ENCODE results near the gene RAPGEF4. TPM values are rescaled to one million over a fixed set of nuclear protein-coding genes. Genes with fewer than 3 reads are reported as not detected.

Gene RAPGEF4
- total RNA-seq, 1 experiment from 2014 or later: 1.4 TPM

- Histone ChIP-seq H3K27ac (ENCODE audit: insufficient read length, low read depth, low read length) (no peak overlapping the region), H2BK5ac (ENCODE audit: insufficient read length, low read length) (no peak overlapping the region), H3K27me3 (ENCODE audit: insufficient read depth, low read length) (no peaks in the 10 kb centered on the region), H2BK120ac (ENCODE audit: low read depth, low read length, poor library complexity, severe bottlenecking) (no peak overlapping the region), H4K20me1 (ENCODE audit: control insufficient read depth, insufficient read depth, insufficient read length) (no peaks in the 10 kb centered on the region), H2BK15ac (ENCODE audit: low read depth, low read length) (no peak overlapping the region), H3K18ac (ENCODE audit: insufficient read length, low read depth, low read length) (no peak overlapping the region), H3K79me2 (ENCODE audit: insufficient read depth, low read length) (no peaks in the 10 kb centered on the region), H3K4ac (ENCODE audit: low read depth, low read length) (no peak overlapping the region), H3K14ac (ENCODE audit: insufficient read depth, low read length) (no peak overlapping the region), H3K4me1 (ENCODE audit: insufficient read depth, low read length) (no peaks in the 10 kb centered on the region), H4K5ac (ENCODE audit: insufficient read length, low read depth, low read length) (no peak overlapping the region), H2BK20ac (ENCODE audit: low read depth, low read length, poor library complexity, severe bottlenecking) (no peak overlapping the region), H2BK12ac (ENCODE audit: insufficient read length, low read depth, low read length) (no peak overlapping the region), H3K9me3 (ENCODE audit: control insufficient read depth, low read depth, low read length) (no peaks in the 10 kb centered on the region), H3K56ac (ENCODE audit: insufficient read length, low read depth, low read length) (no peak overlapping the region), H2AFZ (ENCODE audit: low read length) (no peak overlapping the region), H3K23ac (ENCODE audit: insufficient read length, low read depth, low read length) (no peak overlapping the region), H3K4me2 (ENCODE audit: insufficient read depth, insufficient read length, low read length) (no peak overlapping the region), H2AK5ac (ENCODE audit: insufficient read length, low read length) (no peak overlapping the region), H3K79me1 (ENCODE audit: insufficient read depth, low read depth, low read length, poor library complexity, severe bottlenecking) (no peaks in the 10 kb centered on the region), H3K23me2 (ENCODE audit: insufficient read length, low read depth, low read length, poor library complexity, severe bottlenecking) (peaks cover 3% of the 10 kb centered on the region), H3T11ph (ENCODE audit: low read length) (no peak overlapping the region), H4K91ac (ENCODE audit: insufficient read length, low read depth, low read length) (no peak overlapping the region), H3K9ac (ENCODE audit: extremely low read depth, insufficient read length, low read length) (no peak overlapping the region), H4K8ac (replicated peaks; ENCODE audit: insufficient read length, low read depth, low read length) (no peak overlapping the region)
- H3K27ac Mint-ChIP-seq: no peak overlapping the region
- H3K27me3 Mint-ChIP-seq (ENCODE audit: low read depth): no peaks in the 10 kb centered on the region
- H3K9me3 Mint-ChIP-seq: no peaks in the 10 kb centered on the region
- no peak for TF ChIP-seq CTCF (conservative IDR thresholded peaks at IDR 0.05)
- no peaks in the 10 kb centered on the region for H3K36me3 Mint-ChIP-seq (ENCODE audit: insufficient read depth in 1 of 3, low read depth in 3 of 3)
- no peaks in the 10 kb centered on the region for H3K4me1 Mint-ChIP-seq
- DNase-seq: no peak
- H3K4me3 Mint-ChIP-seq: no peak overlapping the region
- WGBS (ENCODE audit: extremely low coverage, insufficient read length, low lambda C conversion rate): no CpG with 5 or more reads among the region's 6 CpGs
Observed at GRCh38 chr2:172843902-172844715, 108.5 kb downstream of the RAPGEF4 start.
